GM18951 (cell line): ENCODE data around the gene NFILZ.

Experiments
- POLR2A ChIP-seq: IDR thresholded peaks from 4 replicates; pipeline ENCODE4 v1.6.1; 2011; ENCODE audit warnings: mild to moderate bottlenecking; ENCODE audit not compliant: insufficient read length, insufficient read depth; ENCODE audit errors: extremely low read depth
- in situ Hi-C: fragments of 300-500 bp; cut with MboI; formaldehyde crosslinking; loops from one replicate; pipeline ENCODE4 v1.12.0; 2022; ENCODE audit warnings: low sequenced_read_pairs, mixed read lengths, inconsistent platforms; ENCODE audit not compliant: unreplicated experiment

The NFILZ gene, protein sequence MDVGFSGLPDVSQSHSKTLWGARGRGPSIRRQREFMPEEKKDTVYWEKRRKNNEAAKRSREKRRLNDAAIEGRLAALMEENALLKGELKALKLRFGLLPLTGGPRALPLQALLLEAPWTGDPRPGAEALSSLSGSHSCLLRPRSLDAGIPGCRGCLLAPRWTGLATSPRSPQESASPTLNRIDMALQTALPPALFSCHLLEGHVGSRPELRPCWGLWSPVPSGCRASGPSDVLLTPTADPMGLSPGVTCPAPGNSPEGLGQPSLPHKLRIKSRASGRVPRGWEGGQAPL

DNA sequence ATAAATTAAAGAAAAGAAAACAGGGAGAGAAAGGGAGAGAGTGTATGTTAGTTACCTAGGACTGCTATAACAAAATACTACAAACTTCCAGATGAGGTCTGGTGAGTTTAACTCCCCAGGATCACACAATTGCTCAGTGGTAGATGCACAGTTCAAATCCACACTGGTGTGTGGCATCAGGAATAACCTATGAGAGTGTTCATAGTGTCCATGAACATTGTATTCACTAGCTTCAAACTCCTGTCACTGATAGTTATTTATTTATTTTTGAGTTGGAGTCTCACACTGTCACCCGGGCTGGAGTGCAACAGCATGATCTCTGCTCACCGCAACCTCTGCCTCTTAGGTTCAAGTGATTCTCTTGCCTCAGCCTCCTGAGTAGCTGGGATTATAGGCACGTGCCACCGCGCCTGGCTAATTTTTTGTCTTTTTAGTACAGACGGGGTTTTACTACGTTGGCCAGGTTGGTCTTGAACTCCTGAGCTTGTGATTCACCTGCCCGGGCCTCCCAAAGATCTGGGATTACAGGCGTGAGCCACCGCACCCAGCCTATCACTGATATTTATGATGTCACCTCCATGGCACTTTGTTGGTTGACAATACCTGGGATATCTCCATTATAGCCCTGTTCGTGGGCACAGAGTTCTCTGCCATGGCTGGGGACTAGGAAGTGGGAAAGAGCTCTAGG, at the start of gene NFILZ:
NFILZ (plus strand) TSS at position 638 of the 688 bp plus-strand sequence. CDS start 46,133 bp downstream, outside the sequence.
- TF ChIP-seq POLR2A: no peak
- in situ Hi-C loops: no loop called here

DNA sequence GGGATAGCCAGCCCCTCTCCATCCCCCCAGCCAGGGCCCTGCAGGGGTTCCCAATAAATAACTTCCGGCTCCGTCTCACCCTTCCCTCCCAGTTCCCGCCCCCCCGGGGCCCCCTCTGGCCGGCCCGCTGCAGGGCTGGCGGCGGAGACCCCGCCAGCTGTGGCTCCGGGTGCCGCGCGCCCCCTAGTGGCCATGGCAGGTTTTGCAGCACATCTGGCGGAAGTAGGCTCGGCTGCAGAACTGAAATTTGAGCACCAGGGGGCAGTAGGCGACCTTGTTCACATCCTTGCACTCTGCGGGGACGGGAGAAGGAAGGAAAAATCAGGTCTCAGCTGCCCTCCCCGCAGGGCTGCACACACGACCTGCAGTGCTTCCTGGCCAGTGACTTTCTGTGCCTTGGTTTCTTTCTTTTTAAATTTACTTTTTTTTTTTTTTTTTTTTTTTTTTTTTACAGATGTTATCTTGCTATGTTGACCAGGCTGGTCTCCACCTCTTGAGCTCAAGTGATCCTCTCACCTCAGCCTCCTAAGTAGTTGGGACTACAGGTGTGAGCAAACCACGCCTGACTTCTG, 49.6 kb upstream of the NFILZ start:
- in situ Hi-C loops: no loop called here
- no peak for TF ChIP-seq POLR2A

DNA sequence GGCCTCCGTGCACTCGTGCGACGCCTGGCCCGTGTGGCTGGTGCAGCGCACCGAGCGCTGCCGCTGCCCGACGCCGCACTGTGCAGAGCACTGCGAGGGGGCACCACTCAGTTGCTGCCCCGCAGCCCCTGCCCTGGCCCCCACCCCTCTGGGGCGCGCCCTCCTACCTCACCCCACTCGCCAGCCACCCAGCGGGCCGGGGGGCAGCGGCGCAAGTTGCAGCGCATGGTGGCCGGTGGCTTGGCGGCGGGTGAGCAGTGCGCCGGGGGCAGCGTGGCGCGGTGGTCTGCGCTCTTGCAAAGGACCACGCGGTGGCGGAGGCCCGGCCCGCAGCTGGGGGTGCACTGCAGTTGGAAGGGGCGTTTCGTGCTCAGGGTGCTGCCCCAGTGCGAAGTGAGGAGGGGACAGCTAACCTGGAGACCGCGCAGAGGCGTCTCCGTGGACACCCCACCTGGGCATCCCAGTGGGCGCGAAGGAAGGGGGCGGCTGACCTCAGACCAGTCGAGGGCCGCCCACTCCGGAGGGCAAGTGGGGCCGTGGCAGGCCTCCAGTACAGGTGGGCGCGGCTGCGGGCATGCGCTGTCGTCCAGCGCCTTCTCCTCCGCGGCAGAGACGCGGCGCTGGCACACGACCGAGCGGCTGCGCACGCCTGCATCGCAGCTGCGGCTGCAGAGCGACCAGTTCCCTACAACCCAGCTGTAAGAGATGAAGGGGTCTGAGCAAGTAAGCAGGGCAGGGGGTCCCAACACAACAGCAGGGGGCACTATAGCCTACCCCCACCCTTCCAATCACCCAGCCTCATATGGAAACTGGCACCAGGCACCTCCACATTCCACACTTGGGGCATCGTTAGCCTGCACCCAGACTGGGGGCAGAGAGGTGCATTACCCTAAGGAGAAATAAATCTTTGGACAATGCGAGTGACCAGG, 45.2 kb upstream of the NFILZ start:
- no peak for TF ChIP-seq POLR2A
- in situ Hi-C loops: no loop called here

DNA sequence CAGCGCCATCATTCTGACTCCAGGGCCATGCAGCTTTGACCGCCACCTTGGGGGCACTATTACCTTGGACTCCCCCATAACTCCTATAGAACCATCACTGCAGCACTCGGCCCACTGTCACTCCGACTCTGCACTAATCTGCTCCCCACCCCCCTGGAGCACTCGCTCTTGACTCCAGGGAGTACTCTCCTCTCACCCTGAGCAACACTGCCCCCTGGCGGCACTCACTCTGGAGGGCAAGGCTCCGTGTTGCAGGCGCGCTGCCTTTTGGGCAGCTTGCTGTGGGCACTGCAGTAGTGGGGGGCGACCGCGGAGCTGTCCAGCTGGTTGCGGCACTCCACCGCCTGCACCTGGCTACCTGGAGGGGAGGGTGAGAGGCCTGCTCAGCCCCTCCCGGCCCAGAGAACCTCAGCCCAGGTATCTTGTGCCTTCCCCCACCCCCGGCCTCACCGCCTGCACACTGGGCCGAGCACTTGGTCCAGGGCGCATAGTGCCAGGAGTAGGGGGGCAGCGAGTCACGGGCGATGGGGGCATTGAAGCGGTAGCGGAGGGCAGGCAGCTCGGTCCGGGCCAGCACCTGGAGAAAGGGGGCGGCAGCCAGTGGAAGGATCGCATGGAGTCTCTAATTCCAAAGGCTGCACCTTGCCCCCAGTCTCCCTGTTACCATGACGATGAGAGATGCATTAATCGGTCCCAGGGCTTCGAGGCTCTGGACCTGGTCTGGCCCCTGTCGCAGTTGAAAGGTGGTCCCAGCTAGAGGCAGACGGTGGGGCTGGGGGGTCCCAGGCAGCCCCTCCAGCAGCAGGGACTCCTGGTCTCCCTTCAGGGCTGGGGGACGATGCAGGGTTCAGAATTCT, 44.3 kb upstream of the NFILZ start:
- in situ Hi-C loops: no loop called here
- TF ChIP-seq POLR2A: no peak

DNA sequence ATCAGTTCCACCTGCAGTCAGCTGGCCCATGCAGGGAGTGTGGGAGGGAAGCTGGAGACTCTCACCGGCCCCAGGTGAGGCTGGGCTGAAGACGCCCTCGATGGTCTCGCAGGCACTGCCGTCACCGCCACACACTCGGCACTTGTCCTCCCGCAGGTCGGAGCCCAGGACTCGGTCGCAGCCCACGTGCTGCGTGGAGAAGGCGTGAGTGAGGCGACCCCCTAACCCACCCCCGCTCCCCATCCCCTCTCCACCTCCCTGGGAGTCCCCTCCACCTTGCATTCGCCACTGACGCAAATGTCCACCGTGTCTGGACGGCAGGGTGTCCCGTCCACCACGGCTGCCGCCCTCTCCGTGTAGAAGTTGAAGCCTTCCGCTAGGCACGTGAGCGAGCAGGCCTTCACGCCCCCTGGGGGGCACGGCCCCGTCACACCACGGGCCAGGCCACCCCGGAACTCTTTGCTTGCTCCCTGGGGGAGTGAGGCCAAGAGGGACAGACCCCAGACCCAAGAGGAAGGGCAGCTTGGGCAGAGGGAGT, 41.2 kb upstream of the NFILZ start:
- no peak for TF ChIP-seq POLR2A
- in situ Hi-C loops: no loop called here

DNA sequence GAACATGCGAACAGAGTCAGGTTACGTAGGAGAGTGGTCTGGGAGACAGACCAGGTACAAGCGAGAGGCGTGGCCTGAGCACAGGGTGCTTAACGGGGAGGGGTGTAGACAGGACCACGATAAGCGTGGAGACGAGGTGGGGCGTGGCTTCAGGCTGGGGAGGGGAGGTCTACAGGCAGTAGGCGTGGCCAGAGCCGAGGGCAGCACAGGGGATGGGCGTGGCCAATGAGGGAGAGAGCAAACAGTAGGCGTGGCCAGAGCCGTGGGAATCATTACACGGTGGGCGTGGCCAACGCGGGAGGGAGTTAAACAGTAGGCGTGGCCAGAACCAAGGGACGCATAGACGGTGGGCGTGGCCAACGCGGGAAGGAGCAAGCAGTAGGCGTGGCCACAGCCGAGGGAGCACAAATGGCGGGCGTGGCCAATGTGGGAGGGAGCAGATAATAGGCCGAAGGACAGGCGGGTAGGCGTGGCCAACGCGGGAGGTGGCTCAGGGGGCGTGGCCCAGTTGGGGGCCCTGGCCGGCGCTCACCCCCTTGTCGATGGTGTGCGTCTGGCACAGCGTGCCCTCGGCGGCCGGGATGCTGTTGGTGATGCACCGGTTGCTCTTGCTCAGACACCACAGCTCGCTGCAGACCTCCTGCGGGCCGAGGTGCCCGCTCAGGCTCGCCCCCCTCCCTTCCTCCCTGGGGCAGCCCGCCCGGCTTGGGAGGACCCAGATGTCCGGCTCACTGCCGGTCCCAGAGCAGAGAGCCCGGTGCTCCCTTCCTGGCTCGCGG, 38.0 kb upstream of the NFILZ start:
- in situ Hi-C loops: no loop called here
- TF ChIP-seq POLR2A: no peak

DNA sequence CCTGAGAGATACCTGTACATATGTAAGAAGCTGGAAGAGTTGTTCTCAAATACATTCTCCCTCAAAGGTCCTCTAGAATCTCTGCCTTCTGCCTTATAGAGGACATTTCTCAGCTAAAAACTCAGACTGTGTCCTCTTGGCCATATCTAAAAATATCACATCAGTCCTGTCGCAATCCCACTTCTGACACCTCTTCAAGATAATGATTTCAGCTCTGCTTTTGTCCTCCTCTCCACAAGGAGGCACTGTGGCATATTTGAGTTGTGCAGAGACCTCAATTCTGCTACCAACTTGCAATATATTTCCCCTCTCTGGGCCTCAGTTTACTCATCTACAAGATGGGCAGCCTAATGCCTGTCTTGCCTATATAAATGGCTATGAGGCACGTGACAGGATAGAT, 36.5 kb upstream of the NFILZ start:
- TF ChIP-seq POLR2A: no peak
- in situ Hi-C loops: no loop called here

DNA sequence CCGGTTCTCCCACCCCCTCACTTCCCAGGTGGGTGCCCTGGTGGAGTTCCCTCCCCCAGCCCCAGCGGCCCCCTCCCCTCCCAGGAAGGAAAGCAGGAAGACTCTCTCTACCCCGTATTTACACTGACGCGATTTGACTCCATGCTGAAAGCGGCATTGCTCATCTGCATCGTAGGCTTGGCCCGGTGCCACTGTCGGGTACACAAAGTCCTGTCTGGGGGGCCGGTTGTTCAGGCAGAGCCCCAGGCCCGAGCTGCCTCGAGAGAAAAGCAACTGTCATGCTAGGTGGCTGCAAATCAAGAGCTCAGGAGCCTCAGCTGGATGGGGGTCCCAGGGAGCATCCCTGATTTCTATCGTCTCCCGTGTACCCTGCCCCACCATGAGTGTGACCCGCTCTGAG, 34.8 kb upstream of the NFILZ start:
- no peak for TF ChIP-seq POLR2A
- in situ Hi-C loops: no loop called here

DNA sequence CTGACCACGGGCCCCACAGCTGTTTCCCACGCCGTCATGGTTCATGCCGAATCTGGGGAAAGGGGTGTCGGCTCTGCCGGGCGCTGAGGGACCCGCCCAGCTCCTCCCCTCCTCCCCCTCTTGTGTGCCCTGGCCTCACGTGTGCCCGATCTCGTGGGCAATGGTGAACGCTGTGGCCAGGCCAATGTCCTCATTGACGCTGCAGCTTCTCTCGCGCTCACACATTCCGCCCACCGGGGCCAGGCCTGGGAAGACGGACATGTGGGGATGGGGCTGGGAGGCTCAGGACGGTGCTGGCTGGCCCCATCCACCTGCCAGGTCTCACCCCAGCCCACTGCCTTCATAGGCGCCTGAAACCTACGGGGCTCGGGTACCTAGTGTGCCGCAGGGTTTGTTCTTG, 34.3 kb upstream of the NFILZ start:
- TF ChIP-seq POLR2A: no peak
- in situ Hi-C loops: no loop called here

DNA sequence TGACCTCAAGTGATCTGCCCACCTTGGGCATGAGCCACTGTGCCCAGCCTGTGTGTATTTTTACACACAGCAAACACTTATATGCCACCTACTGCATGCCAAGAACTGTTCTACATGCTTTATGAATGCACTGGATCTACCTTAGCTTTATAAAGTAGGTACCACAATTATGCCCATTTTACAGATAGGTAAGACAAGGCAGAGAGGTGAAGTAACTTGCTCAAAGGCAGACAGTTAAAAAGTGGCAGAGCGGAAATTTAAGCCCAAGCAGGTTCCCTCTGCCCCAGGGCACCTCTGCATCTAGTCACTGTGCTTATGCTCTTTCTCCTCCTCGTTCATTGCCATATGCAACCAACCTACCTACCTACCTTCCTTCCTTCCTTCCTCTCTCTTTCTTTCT, 30.4 kb upstream of the NFILZ start:
- in situ Hi-C loops: no loop called here
- no peak for TF ChIP-seq POLR2A

DNA sequence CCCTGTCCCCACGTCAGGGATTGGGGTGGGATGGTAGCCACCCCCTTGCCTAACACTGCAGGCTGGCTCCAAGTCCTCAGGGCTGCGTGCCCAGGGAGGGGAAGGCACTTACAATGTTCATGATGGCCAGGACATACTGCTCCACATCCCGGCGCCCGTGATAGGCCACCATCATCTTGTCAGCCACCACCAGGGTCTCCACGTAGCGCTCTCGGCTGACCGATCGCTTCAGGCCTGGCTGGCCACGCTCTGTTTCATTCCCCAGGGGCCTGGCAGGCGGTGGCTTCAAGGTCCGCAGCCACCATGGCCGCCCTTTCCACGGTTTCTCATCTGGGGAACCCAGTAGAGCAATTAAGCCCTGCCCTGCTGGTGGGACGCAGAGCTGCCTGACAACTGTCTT, 29.6 kb upstream of the NFILZ start:
- in situ Hi-C loops: no loop called here
- TF ChIP-seq POLR2A: no peak
